GM12891 (cell line): ENCODE data around the gene OPN5.

ENCODE experiments used
- DNase-seq: peaks from one replicate; pipeline ENCODE4 v3.0.0; 2011; ENCODE audit warnings: low spot score; ENCODE audit not compliant: insufficient read length
- FAIRE-seq: peaks from 2 replicates; lab custom pipeline; 2011; peaks lifted over from hg19 to GRCh38; lab: Jason Lieb, UNC
- PAX5 ChIP-seq: IDR thresholded peaks from 2 replicates; pipeline ENCODE4 v1.6.1; 2011; ENCODE audit warnings: low read length, moderate library complexity, mild to moderate bottlenecking; ENCODE audit not compliant: insufficient read depth, severe bottlenecking
- POLR2A ChIP-seq: IDR thresholded peaks from 2 replicates; pipeline ENCODE4 v1.6.1; 2011; ENCODE audit warnings: low read depth, low read length, control low read depth
- POLR2AphosphoS5 ChIP-seq: IDR thresholded peaks from 2 replicates; pipeline ENCODE4 v1.6.1; 2011; ENCODE audit warnings: low read depth, low read length, control low read depth
- POU2F2 ChIP-seq: IDR thresholded peaks from 2 replicates; pipeline ENCODE4 v1.6.1; 2011; ENCODE audit warnings: low read depth, mild to moderate bottlenecking, control low read depth, low read length, moderate library complexity
- SPI1 ChIP-seq: IDR thresholded peaks from 2 replicates; pipeline ENCODE4 v1.6.1; 2011; ENCODE audit warnings: low read depth, low read length, control low read depth
- TAF1 ChIP-seq: IDR thresholded peaks from 2 replicates; pipeline ENCODE4 v1.6.1; 2011; ENCODE audit warnings: low read depth, low read length, control low read depth

The OPN5 gene

DNA sequence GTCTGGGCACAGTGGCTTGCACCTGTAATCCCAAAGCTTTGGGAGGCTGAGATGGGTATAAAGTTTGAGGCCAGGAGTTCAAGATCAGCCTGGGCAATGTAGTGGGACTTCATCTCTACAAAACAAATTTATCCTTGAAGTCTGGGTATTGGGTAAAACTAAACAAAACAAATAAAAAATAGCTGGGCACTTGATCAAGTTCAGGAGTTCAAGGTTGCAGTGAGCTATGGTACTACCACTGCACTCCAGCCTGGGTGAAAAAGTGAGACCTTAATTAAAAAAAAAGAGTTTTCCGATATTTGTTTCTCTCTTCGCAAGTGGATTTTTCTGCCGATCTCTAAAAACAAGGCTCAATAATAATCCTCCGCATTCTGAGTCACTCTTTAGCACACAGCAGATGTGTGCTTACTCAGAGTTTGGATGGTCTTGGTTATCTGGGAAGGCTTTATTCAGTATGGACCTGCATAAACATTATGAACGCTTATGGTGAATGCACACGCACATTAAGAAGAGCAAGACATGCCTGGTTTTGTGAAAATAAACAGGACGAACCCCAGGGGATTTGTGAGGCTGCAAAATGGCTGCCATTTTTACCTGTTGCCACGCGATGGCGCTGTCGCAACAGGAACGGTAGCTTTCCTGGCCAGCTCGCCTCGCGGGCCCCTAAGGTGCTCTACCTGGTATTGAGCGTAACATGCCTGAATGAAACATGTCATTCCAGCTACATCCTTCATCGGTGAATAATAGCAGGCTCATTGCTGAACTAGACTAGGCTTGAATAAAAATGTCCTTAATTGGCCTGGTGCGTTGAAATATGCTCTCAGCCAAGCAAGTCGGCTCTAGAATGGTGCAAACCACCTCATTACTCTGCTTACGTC lies 6.0 kb downstream of the OPN5 start:
- DNase-seq = peak; percentile 27
- FAIRE-seq = peak; percentile 96
- TF ChIP-seq POU2F2 (no peak), POLR2A (no peak), POLR2AphosphoS5 (no peak), SPI1 (no peak), PAX5 (no peak), TAF1 (no peak)

- TF ChIP-seq PAX5 (no peak), SPI1 (no peak), POU2F2 (no peak), POLR2A (no peak), POLR2AphosphoS5 (no peak), TAF1 (no peak)
- DNase-seq (no peak), FAIRE-seq (no peak)
These were observed 6.7 kb downstream of the OPN5 start for GRCh38 chr6:47788498-47788884.

GRCh38 chr6:47789553-47789952 lies 7.7 kb downstream of the OPN5 start:
- FAIRE-seq = no peak
- no peak for DNase-seq

DNA sequence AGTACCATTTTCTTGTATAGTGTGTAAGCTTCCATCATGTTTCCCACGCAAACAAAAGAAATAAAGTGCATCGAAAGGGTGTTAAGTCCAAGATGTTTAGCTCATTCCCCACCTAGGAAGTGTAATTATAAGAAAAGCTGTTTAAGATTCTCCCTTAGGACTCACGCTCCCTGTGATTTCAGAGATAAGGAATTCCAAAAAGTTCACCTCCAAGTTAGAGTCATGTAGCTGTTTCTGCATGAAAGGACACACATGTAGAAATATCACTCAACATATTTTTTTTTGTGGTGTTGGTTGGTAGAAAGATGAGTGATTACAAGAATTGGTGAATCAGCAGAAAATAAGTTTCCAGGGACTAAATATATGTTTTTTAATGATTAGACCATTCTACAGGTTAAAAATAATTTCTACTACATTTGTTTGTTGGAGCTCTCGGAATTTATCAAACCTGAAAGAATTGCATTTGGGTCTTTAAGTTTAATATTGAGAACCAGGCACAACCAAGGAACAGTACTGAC lies 10.4 kb downstream of the OPN5 start:
- TF ChIP-seq POLR2A = no peak
- no peak for TF ChIP-seq POLR2AphosphoS5
- no peak for TF ChIP-seq POU2F2
- TF ChIP-seq TAF1 = no peak
- no peak for TF ChIP-seq SPI1
- no peak for TF ChIP-seq PAX5
- no peak for DNase-seq
- no peak for FAIRE-seq

More at GRCh38 chr6:47789553-47789952, 7.7 kb downstream of the OPN5 start:
- TF ChIP-seq PAX5 = no peak
- TF ChIP-seq POLR2A = no peak
- no peak for TF ChIP-seq POU2F2
- TF ChIP-seq TAF1 = no peak
- TF ChIP-seq POLR2AphosphoS5 = no peak
- TF ChIP-seq SPI1 = no peak

DNA sequence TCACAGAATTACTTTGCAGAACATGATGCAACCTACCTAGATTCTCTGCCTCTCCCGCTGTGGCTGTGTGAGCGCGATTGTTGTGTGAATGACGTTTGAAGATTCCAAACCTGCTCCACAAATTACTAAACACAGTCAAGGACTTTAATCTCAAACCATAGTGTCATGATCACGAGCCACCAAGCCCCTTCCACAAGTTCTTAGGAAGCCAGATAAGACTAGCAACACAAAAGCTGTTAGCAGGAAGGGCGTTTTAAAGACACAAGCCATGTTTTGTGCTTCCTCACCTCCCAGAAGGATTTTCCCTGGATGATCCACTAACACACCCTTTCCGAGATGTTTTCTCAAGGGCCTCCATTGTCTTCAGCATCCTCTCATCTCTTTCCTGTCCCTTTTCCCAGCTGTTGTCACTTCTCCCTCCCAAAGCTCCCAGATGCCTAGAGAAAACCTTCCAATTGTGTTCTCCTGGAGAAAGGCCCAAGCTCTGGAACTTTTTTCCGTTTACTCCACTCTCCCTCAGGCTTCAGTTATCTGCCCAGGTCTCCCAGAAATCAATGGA lies 12.8 kb downstream of the OPN5 start:
- no peak for TF ChIP-seq SPI1
- no peak for TF ChIP-seq POLR2A
- TF ChIP-seq POLR2AphosphoS5 = no peak
- no peak for TF ChIP-seq PAX5
- TF ChIP-seq POU2F2 = no peak
- no peak for TF ChIP-seq TAF1
- FAIRE-seq = no peak
- DNase-seq = no peak

GRCh38 chr6:47801984-47802383 lies 20.2 kb downstream of the OPN5 start:
- TF ChIP-seq TAF1 (no peak), SPI1 (no peak), POU2F2 (no peak), POLR2A (no peak), POLR2AphosphoS5 (no peak), PAX5 (no peak)
- FAIRE-seq = no peak
- no peak for DNase-seq

DNA sequence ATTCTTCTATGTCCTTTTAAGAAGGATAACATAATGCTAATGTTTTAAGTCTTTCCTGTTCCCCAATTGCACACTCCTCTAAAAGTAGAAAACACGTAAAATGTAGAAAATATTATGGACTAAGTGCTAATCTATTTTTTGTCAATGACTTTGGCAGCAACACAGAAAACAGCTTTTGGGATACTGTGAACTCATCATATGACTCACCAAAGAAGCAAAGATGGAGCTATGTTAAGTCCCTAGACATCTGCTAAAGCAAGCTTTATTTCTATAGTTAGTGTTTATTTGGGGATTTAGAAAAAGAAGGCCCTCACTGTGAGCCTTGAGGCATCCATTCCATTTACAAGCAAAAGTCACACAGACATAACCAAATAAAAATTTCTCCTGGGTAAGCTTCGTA lies 23.0 kb downstream of the OPN5 start:
- no peak for TF ChIP-seq POLR2AphosphoS5
- TF ChIP-seq PAX5 = no peak
- no peak for TF ChIP-seq TAF1
- no peak for TF ChIP-seq POLR2A
- no peak for TF ChIP-seq POU2F2
- no peak for TF ChIP-seq SPI1
- no peak for DNase-seq
- no peak for FAIRE-seq

GRCh38 chr6:47809873-47810272 lies 28.0 kb downstream of the OPN5 start:
- DNase-seq = no peak
- FAIRE-seq = no peak
- TF ChIP-seq PAX5 = no peak
- no peak for TF ChIP-seq TAF1
- no peak for TF ChIP-seq SPI1
- no peak for TF ChIP-seq POLR2A
- TF ChIP-seq POU2F2 = no peak
- no peak for TF ChIP-seq POLR2AphosphoS5

DNA sequence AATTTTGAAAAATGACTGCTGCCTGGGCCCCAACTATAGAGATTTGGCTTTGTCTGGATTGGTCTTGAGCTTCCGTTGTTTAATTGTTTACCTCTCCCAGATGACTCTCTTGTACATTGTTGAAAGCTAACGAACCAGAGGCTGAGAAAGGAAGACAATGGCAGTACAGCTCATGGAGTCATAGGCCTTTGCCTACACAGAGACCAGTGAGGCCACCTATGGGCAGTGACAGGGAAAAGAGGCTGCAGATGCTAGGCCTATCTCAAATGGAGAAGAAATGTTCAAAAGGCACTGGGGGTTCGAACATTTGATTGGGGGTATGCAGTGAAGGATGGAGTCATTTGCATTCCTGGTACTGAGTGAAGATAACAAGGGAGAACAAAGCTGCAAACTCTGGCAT lies 29.1 kb downstream of the OPN5 start:
- DNase-seq (no peak), FAIRE-seq (no peak)
- TF ChIP-seq SPI1 = no peak
